ENCODE results near the gene KRT73.

GRCh38 chr12:52641468-52641867, 23.1 kb upstream of the KRT73 start:
- TF ChIP-seq FOXM1 (IDR thresholded peaks at IDR 0.05; ENCODE audit: borderline replicate concordance) (no peak), HDGF (IDR thresholded peaks at IDR 0.05; ENCODE audit: borderline replicate concordance) (no peak), LEF1 (IDR thresholded peaks at IDR 0.05; ENCODE audit: borderline replicate concordance) (no peak), ZNF384 (IDR thresholded peaks at IDR 0.05) (no peak), CTBP1 (IDR thresholded peaks at IDR 0.05; ENCODE audit: borderline replicate concordance) (no peak)

All from HEK293T (cell line).